K562 (cell line): ENCODE measurements around the gene NUCKS1. TPM values are rescaled to one million over a fixed set of nuclear protein-coding genes. Genes with fewer than 3 reads are reported as not detected.

Source experiments
- ATAC-seq: fragments of 200-7000 bp; cut with Tn5 transposase; 3 replicates; pipeline ENCODE4 v1.9.1; 2020; ENCODE audit warnings: moderate library complexity
- BruUV-seq: library from RNA; stranded (reverse); fragments of 400-500 nt; replicated peaks from 2 replicates; lab custom pipeline; 2021; lab: Mats Ljungman, UMichigan
- CTCF ChIA-PET: fragments of 300-600 bp; formaldehyde crosslinking; extraction: SDS; loops from one replicate; lab custom pipeline; 2021; ENCODE audit warnings: low intra/inter-chr PET ratio; lab: Yijun Ruan, JAX
- POLR2A ChIA-PET: fragments of 300-600, 350-650 bp; sonication (Branson Sonifier 250); formaldehyde crosslinking; extraction: SDS; loops from one replicate; lab custom pipeline; 2021; ENCODE audit warnings: antibody characterized with exemption, inconsistent platforms; lab: Yijun Ruan, JAX
- DNase-seq, 4 experiments: peaks; one replicate each; pipeline versions ENCODE4 v3.0.0 to v3.0.0-alpha.2; 2011 to 2018; ENCODE audit warnings: low spot score in 3 of 4, mixed read lengths in 3 of 4; ENCODE audit errors: extremely low read depth in 1 of 4
- FAIRE-seq: peaks from 2 replicates; lab custom pipeline; 2011; peaks lifted over from hg19 to GRCh38; lab: Jason Lieb, UNC
- H2AFZ ChIP-seq: 2 replicates; pipeline ENCODE4 v1.6.0; 2011; ENCODE audit warnings: low read depth, low read length, control low read depth, inconsistent platforms
- H3K27ac ChIP-seq: fragments of 200-600 bp; 3 replicates; pipeline ENCODE4 v1.8.0; 2011; ENCODE audit warnings: low read depth, mild to moderate bottlenecking, control low read depth, inconsistent platforms, low read length, moderate library complexity, mixed read lengths; ENCODE audit errors: extremely low read depth
- H3K27me3 ChIP-seq, 2 experiments: fragments of 300-600 bp in 1 of 2; 2 replicates in 1 of 2; 3 replicates in 1 of 2; pipeline versions ENCODE4 v1.6.0 to v1.8.0; 2011; ENCODE audit warnings: inconsistent platforms in 2 of 2, low read length in 2 of 2, mild to moderate bottlenecking in 1 of 2, mixed read lengths in 1 of 2, moderate library complexity in 1 of 2; ENCODE audit not compliant: control insufficient read depth in 2 of 2, insufficient read depth in 2 of 2
- H3K36me3 ChIP-seq: fragments of 300-600 bp; 3 replicates; pipeline ENCODE4 v1.8.0; 2011; ENCODE audit warnings: mild to moderate bottlenecking, low read length, inconsistent platforms; ENCODE audit not compliant: control insufficient read depth, insufficient read depth
- H3K4me1 ChIP-seq, 2 experiments: fragments of 200-600 bp in 1 of 2; replicated peaks in 1 of 2; 2 replicates in 1 of 2; 3 replicates in 1 of 2; pipeline versions ENCODE4 v1.5.1 to v1.8.0; 2011; ENCODE audit warnings: inconsistent platforms in 2 of 2, low read length in 2 of 2, mild to moderate bottlenecking in 1 of 2, mixed read lengths in 1 of 2, moderate library complexity in 1 of 2; ENCODE audit not compliant: control insufficient read depth in 2 of 2, insufficient read depth in 2 of 2
- H3K4me2 ChIP-seq: 2 replicates; pipeline ENCODE4 v1.6.1; 2011; ENCODE audit warnings: low read length, control low read depth, inconsistent platforms, mixed read lengths; ENCODE audit not compliant: insufficient read depth
- H3K4me3 ChIP-seq: fragments of 200-600 bp; sonication (generic), shearing (Covaris generic); 2 replicates; pipeline ENCODE4 v1.5.1; 2016; ENCODE audit warnings: control low read depth, inconsistent platforms
- H3K79me2 ChIP-seq: fragments of 200-600 bp; 3 replicates; pipeline ENCODE4 v1.8.0; 2011; ENCODE audit warnings: low read length, inconsistent platforms; ENCODE audit not compliant: control insufficient read depth, insufficient read depth
- H3K9ac ChIP-seq, 2 experiments: 2 replicates each; pipeline versions ENCODE4 v1.6.0 to v1.6.1; 2011; ENCODE audit warnings: low read depth in 2 of 2, low read length in 2 of 2, control low read depth in 1 of 2, inconsistent platforms in 1 of 2, mild to moderate bottlenecking in 1 of 2, mixed read lengths in 1 of 2; ENCODE audit not compliant: insufficient read depth in 1 of 2
- H3K9me1 ChIP-seq: one replicate; pipeline ENCODE4 v1.6.0; 2011; ENCODE audit warnings: inconsistent platforms, mild to moderate bottlenecking, low read length, moderate library complexity; ENCODE audit not compliant: control insufficient read depth, insufficient read depth
- H3K9me3 ChIP-seq: replicated peaks from 2 replicates; pipeline ENCODE4 v1.5.1; 2011; ENCODE audit warnings: low read depth, low read length, inconsistent platforms; ENCODE audit not compliant: control insufficient read depth, insufficient read depth
- H4K20me1 ChIP-seq: replicated peaks from 2 replicates; pipeline ENCODE4 v1.6.1; 2011; ENCODE audit warnings: low read length, inconsistent platforms, mixed read lengths; ENCODE audit not compliant: control insufficient read depth, insufficient read depth
- BRD9 ChIP-seq: fragments of 450-650 bp; IDR thresholded peaks from 2 replicates; pipeline ENCODE4 v1.6.1; 2018; ENCODE audit warnings: low read depth; ENCODE audit not compliant: partially characterized antibody
- E4F1 ChIP-seq: fragments of 250-450 bp; sonication (Bioruptor Pico); IDR thresholded peaks from 2 replicates; pipeline ENCODE4 v1.5.0; 2021; ENCODE audit warnings: mild to moderate bottlenecking, borderline replicate concordance
- GABPA ChIP-seq: fragments of 200-800 bp; sonication (Bioruptor generic); conservative IDR thresholded peaks from 2 replicates; pipeline ENCODE4 v1.6.1; 2016; ENCODE audit warnings: low read depth, missing genetic modification characterization, missing compliant biosample characterization
- NFIC ChIP-seq: fragments of 450-650 bp; IDR thresholded peaks from 2 replicates; pipeline ENCODE4 v1.6.1; 2017; ENCODE audit warnings: mild to moderate bottlenecking, inconsistent platforms
- SP2 ChIP-seq: IDR thresholded peaks from 2 replicates; pipeline ENCODE4 v1.6.1; 2011; ENCODE audit warnings: mild to moderate bottlenecking, low read depth, low read length, moderate library complexity; ENCODE audit not compliant: poor library complexity, severe bottlenecking; ENCODE audit errors: extremely low read depth
- XRCC5 ChIP-seq: fragments of 200-400 bp; formaldehyde crosslinking; IDR thresholded peaks from 2 replicates; pipeline ENCODE4 v1.6.1; 2017; ENCODE audit warnings: low read depth, mild to moderate bottlenecking, low read length
- ZNF280A ChIP-seq: fragments of 450-650 bp; IDR thresholded peaks from 2 replicates; pipeline ENCODE4 v1.6.1; 2018; ENCODE audit warnings: mild to moderate bottlenecking, low read depth; ENCODE audit not compliant: partially characterized antibody
- WGBS: fragments of 100-300 bp; shearing (Covaris generic); methylation state at CpG from one replicate; pipeline ENCODE4 v1.1.6; 2016; ENCODE audit warnings: low coverage, mixed read lengths; ENCODE audit not compliant: insufficient coverage; ENCODE audit errors: missing lambda C conversion rate; 5-methylcytosine and 5-hydroxymethylcytosine counted together
- in situ Hi-C: fragments of 300-500 bp; cut with MboI; formaldehyde crosslinking; loops from 4 replicates; pipeline ENCODE4 v1.15.0; 2018; ENCODE audit warnings: inconsistent platforms, mixed read lengths
- intact Hi-C: fragments of 100-400 bp; cut with micrococcal nuclease; formaldehyde crosslinking; loops from 2 replicates; pipeline ENCODE4 v1.14.2; 2022
- polyA plus RNA-seq, 8 experiments: library from polyadenylated mRNA; depleted of rRNA in 4 of 8; stranded (reverse) in 5 of 8; unstranded in 3 of 8; fragments of >200 nt; fragmentation: Nextera tagmentation in 2 of 8; fragmentation: Illumina TruSeq in 1 of 8; extraction: Ambion mirVana in 2 of 8; extraction: Trizol in 1 of 8; gene quantifications; 2 replicates each; pipeline versions ENCODE4 v1.2.1 to v1.2.3, GENCODE V29; 2011 to 2014; ENCODE audit warnings: inconsistent platforms in 1 of 8, missing spikeins in 1 of 8
- total RNA-seq, 7 experiments: library from RNA; depleted of rRNA in 6 of 7; stranded (reverse); fragments of >200 nt in 6 of 7; fragmentation: Illumina TruSeq in 2 of 7; extraction: Trizol in 2 of 7; gene quantifications; 2 replicates each; pipeline versions ENCODE4 v1.2.1 to v1.2.3, GENCODE V29; 2011 to 2021; ENCODE audit warnings: low replicate concordance in 1 of 7

Gene NUCKS1
- total and polyA plus RNA-seq, 9 of the 15 experiments (the other 6 are each of a cell fraction or from before 2014, with no cell fraction given) = 66.7 to 244 (median 149) TPM

- TF ChIP-seq BRD9 = no peak
- TF ChIP-seq NFIC = peak; percentile 48; the same call in 1 of the 2 replicates
- no peak for TF ChIP-seq XRCC5
- no TSS peak for BruUV-seq
- Histone ChIP-seq H3K9ac (peak overlapping the region in 1 of 2 experiments; percentile 65; a peak in 2 of 4 replicates), H3K4me2 (no peak overlapping the region), H2AFZ (no peak overlapping the region), H3K4me1 (peaks cover 0 to 4% of the 10 kb centered on the region in 2 experiments; a peak in 3 of 5 replicates), H3K4me3 (no peak overlapping the region), H3K36me3 (peaks cover 7% of the 10 kb centered on the region; the same call in 1 of the 3 replicates), H3K9me1 (no peaks in the 10 kb centered on the region), H3K9me3 (no peaks in the 10 kb centered on the region), H3K79me2 (no peaks in the 10 kb centered on the region), H3K27ac (no peak overlapping the region), H3K27me3 (no peaks in the 10 kb centered on the region), H4K20me1 (no peaks in the 10 kb centered on the region)
- in situ Hi-C loops (no loop called here), intact Hi-C loops (no loop called here)
- FAIRE-seq (no peak), DNase-seq (peak in 2 of 4 experiments; percentile 38 to 48), ATAC-seq (peak; percentile 73)
- ChIA-PET POLR2A (interaction anchor here (0.8 to 1.7 kb wide), 4 partner anchors 9 to 21 kb away, joined by 3 to 6 read pairs (median 5); partner anchors contain the start of gene SLC45A3), CTCF (no interaction called here)
- WGBS = 30% methylated on average over 2 of the region's 2 CpGs
Measured at GRCh38 chr1:205700865-205701401, 49.0 kb downstream of the NUCKS1 start.

GRCh38 chr1:205699416-205699815 lies 50.6 kb downstream of the NUCKS1 start:
- H3K27me3 ChIP-seq = no peaks in the 10 kb centered on the region
- H3K9me1 ChIP-seq = no peaks in the 10 kb centered on the region
- H3K9ac ChIP-seq = no peak overlapping the region
- no peak overlapping the region for H3K4me3 ChIP-seq
- no TSS peak for BruUV-seq
- no peaks in the 10 kb centered on the region for H4K20me1 ChIP-seq
- intact Hi-C loops = no loop called here
- H2AFZ ChIP-seq = no peak overlapping the region
- FAIRE-seq = no peak
- no peaks in the 10 kb centered on the region for H3K9me3 ChIP-seq
- no peak for TF ChIP-seq SP2
- no peak for TF ChIP-seq ZNF280A
- TF ChIP-seq GABPA (tag) = no peak
- no peak for TF ChIP-seq E4F1 (CRISPR knock-in tag)
- POLR2A ChIA-PET = interaction anchor here (1.3 kb wide), 1 partner anchor 8 kb away, joined by 4 read pairs; no protein-coding TSS in a partner anchor
- H3K4me1 ChIP-seq = no peaks in the 10 kb centered on the region; a peak in 2 of 5 replicates
- CTCF ChIA-PET = interaction anchor here (0.6 kb wide), 1 partner anchor 393 kb away, joined by 4 read pairs; no protein-coding TSS in a partner anchor
- no peak for DNase-seq
- no peaks in the 10 kb centered on the region for H3K79me2 ChIP-seq
- ATAC-seq = no peak
- WGBS = 73% methylated on average over 4 of the region's 4 CpGs
- H3K36me3 ChIP-seq = peaks cover 4% of the 10 kb centered on the region; the same call in 1 of the 3 replicates
- in situ Hi-C loops = no loop called here
- no peak overlapping the region for H3K4me2 ChIP-seq
- H3K27ac ChIP-seq = no peak overlapping the region
